UCSD-AML1 (cell line): ENCODE measurements around the gene PPFIA1.
A peak's percentile ranks its signal among the peaks of the same experiment; 100 is the strongest.

Source experiments
- DNase-seq: peaks from one replicate; lab custom pipeline; 2025; ENCODE audit not compliant: unreplicated experiment; lab: John Stamatoyannopoulos, UW

The PPFIA1 gene

GRCh38 chr11:70296681-70297080 is 26.2 kb downstream of the PPFIA1 start:
- no peak for DNase-seq

GRCh38 chr11:70297341-70297740 is 26.9 kb downstream of the PPFIA1 start:
- no peak for DNase-seq

GRCh38 chr11:70298243-70298915 is 27.9 kb downstream of the PPFIA1 start:
- DNase-seq, result no peak

- DNase-seq, result no peak
Measured at GRCh38 chr11:70299636-70300035, 29.1 kb downstream of the PPFIA1 start.

GRCh38 chr11:70301191-70301590 is 30.7 kb downstream of the PPFIA1 start:
- DNase-seq, result no peak

- no peak for DNase-seq
Measured at GRCh38 chr11:70301721-70302418, 31.4 kb downstream of the PPFIA1 start.

- DNase-seq, result no peak
Measured at GRCh38 chr11:70302419-70302752, 31.9 kb downstream of the PPFIA1 start.

- DNase-seq, result no peak
Measured at GRCh38 chr11:70303070-70303469, 32.6 kb downstream of the PPFIA1 start.

- no peak for DNase-seq
Measured at GRCh38 chr11:70304208-70304603, 33.7 kb downstream of the PPFIA1 start.

- DNase-seq, result no peak
Measured at GRCh38 chr11:70305501-70305900, 35.0 kb downstream of the PPFIA1 start.

GRCh38 chr11:70306586-70307033 is 36.1 kb downstream of the PPFIA1 start:
- no peak for DNase-seq

- DNase-seq, result no peak
Measured at GRCh38 chr11:70307176-70307575, 36.7 kb downstream of the PPFIA1 start.

GRCh38 chr11:70311616-70312015 is 41.1 kb downstream of the PPFIA1 start:
- no peak for DNase-seq

- DNase-seq, result no peak
Measured at GRCh38 chr11:70312401-70313357, 42.2 kb downstream of the PPFIA1 start.

- DNase-seq, result peak; percentile 36
Measured at GRCh38 chr11:70313945-70314344, 43.5 kb downstream of the PPFIA1 start.

GRCh38 chr11:70314730-70315129 is 44.2 kb downstream of the PPFIA1 start:
- DNase-seq, result peak; percentile 66

GRCh38 chr11:70315716-70316115 is 45.2 kb downstream of the PPFIA1 start:
- DNase-seq, result no peak

- DNase-seq, result no peak
Measured at GRCh38 chr11:70317581-70318305, 47.3 kb downstream of the PPFIA1 start.

GRCh38 chr11:70319396-70320076 is 49.0 kb downstream of the PPFIA1 start:
- peak; percentile 19 for DNase-seq

GRCh38 chr11:70322666-70323065 is 52.2 kb downstream of the PPFIA1 start:
- no peak for DNase-seq
